Left colon (tissue), 2 donors: ENCODE data around the gene SULT4A1. TPM values are rescaled to one million over a fixed set of nuclear protein-coding genes. Genes with fewer than 3 reads are reported as not detected.

ENCODE experiments used
- ATAC-seq: fragments of 200-7000 bp; cut with Tn5 transposase; one replicate; pipeline ENCODE4 v1.9.1; 2020; ENCODE audit warnings: mild to moderate bottlenecking, moderate library complexity
- DNase-seq, 2 donors: peaks; one replicate each; pipeline ENCODE4 v3.0.0-alpha.2; 2020
- intact Hi-C, 2 donors: fragments of 100-400 bp; cut with DNase I in 1 of 2; cut with micrococcal nuclease in 1 of 2; formaldehyde crosslinking; loops; one replicate each; pipeline versions ENCODE4 v1.11.2 to v1.14.0; 2022; cut with DNase I, micrococcal nuclease
- total RNA-seq, 2 donors: library from RNA; stranded (reverse); fragmentation: NEBNext Ultra II Directional; extraction: Animal tissue kit (Norgen Biotek cat#: 25700); gene quantifications; one replicate each; pipeline ENCODE4 v1.2.1, GENCODE V29; 2021
- donor health status: DM: no; HTN: no; CAD: no.
- donor health status: DM: yes; HTN: yes; CAD: no.

The SULT4A1 gene
- total RNA-seq, 2 donors from 2014 or later = 0.15 to 0.28 TPM

GRCh38 chr22:43889201-43889859, 27.0 kb upstream of the SULT4A1 start:
- no peak for DNase-seq
- no peak for ATAC-seq
- intact Hi-C loops = no loop called here

DNA sequence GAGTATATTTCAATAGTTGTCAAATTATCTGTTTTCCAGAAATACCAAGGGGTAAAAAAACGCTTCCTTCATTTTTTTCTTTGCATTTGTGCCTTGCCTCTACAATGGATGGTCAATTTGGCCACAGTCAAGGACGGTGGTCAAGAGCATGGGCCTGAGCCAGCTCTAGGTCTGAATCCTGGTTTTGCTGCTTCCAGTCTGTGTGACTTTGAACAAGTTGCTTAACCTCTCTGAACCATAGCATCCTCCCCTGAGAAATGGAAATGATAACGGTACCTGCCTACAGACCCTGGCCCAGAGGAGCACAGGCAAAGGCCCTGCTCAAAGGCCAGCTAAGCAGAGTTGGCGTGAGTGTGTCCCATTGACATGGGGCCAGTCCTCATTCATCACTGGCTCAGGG, 26.4 kb upstream of the SULT4A1 start:
- no peak for ATAC-seq
- intact Hi-C loops = no loop called here
- DNase-seq = no peak

GRCh38 chr22:43887391-43887790, 25.1 kb upstream of the SULT4A1 start:
- ATAC-seq (no peak), DNase-seq (no peak)
- intact Hi-C loops = no loop called here

DNA sequence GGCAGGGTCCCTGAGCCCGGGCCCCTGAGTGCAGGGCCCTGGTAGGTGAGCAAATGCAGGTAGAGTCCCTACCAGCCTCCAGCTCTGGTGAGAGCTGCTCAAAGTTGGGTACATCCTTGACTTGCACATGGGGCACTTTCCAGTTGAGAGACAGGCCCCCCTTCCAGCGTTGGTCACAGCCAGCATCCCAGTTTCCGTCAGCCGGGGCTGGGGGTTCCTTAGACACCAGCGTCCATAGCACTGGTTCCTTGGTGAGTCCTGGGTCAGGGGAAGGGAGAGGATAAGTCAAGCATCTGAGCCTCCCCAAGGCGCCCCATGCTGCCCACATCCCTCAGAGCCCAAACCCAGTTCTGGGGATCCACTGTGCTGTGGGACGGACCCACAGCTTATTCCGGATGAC, 23.9 kb upstream of the SULT4A1 start:
- no peak for DNase-seq
- intact Hi-C loops = no loop called here
- ATAC-seq = no peak

GRCh38 chr22:43885786-43886185, 23.5 kb upstream of the SULT4A1 start:
- ATAC-seq = no peak
- DNase-seq = no peak
- intact Hi-C loops = no loop called here

DNA sequence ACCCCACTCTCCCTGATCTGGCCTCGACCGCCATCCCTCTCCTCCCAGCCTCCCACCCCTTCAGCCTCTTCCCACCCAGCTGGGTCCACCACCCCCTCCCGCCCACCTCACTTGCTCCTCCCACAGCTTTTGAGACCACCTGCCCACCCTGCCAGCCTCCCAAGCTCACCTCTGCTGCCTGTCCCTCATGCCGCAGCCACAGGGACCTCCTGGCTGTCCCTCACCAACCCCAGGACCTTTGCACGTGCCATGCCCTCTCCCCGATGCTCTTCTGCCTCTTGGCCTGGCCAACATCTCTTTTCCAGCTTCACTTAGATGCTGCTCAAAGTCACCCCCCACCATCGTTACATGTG, 23.0 kb upstream of the SULT4A1 start:
- DNase-seq (no peak), ATAC-seq (no peak)
- intact Hi-C loops = no loop called here

DNA sequence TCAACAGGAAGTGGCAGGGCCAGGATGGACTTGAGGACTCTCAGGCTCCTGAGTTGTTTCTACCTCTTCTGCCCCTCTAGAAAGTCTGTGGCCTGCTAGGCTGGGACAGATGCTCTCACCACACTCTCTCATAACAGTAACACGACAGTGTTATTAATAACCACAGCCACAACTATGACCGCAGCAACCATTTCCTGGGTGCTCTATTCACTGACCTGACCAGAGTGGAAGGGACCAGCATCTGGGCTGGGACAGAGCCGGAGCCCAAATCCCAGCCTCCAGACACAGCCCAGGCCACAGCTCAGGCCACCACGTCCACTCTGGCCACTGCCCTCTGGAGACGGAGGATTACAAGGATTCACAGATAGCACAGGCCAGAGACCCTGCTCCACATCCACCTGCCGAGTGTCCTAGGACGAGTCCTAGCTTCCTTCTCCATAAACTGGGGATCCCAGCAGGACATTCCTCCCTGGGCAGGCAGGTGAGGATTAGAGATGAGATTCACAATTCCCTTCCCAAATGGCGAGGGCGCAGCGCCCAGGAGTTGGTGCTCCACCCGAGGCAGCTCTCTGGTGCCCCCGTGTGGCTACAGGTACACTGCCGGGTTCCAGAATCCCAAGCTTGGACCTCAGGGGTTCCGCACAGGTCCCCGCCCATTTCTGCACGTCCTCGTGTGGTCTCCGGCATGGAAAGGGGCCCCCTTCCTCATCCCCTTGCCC, 22.4 kb upstream of the SULT4A1 start:
- DNase-seq (peak in 1 of 2 donors; percentile 74), ATAC-seq (peak; percentile 54)
- intact Hi-C loops = no loop called here

- intact Hi-C loops = no loop called here
- DNase-seq (no peak), ATAC-seq (no peak)
Measured at GRCh38 chr22:43883719-43884415, 21.6 kb upstream of the SULT4A1 start.

GRCh38 chr22:43883012-43883661, 20.8 kb upstream of the SULT4A1 start:
- intact Hi-C loops = no loop called here
- ATAC-seq = peak; percentile 66
- peak in 1 of 2 donors; percentile 37 for DNase-seq

DNA sequence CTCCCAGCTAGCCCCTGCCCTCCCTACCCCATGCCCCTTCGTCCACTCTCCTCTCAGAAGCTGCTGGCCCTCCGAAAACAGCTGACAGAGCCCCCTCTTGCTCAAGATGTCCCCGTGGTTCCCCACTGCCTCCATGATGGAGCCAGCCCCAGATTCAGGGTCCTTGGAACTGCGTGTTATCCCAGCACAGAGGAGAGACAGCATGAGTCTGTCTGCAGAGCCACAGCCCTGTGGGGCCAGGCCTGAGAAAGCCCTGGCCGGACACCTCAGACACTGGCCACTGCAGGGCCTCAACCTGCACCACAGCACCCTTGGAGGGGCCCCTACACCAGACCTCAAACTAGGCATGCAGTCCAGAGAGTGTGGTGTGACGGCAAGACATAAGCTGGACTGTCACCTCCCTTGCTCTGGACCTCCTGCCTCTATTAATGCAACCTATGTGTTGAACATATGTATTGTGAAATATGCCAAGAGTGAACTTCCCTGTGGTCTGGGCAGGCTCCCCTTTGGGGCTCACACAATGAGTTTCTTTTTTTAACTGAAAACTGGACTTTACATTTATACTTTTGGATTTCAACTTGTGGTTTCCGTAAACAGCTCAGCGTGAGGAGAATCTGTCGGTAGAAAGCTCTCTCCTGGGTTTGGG, 19.9 kb upstream of the SULT4A1 start:
- DNase-seq (no peak), ATAC-seq (no peak)
- intact Hi-C loops = no loop called here

GRCh38 chr22:43881091-43882061, 19.1 kb upstream of the SULT4A1 start:
- ATAC-seq (no peak), DNase-seq (no peak)
- intact Hi-C loops = no loop called here

DNA sequence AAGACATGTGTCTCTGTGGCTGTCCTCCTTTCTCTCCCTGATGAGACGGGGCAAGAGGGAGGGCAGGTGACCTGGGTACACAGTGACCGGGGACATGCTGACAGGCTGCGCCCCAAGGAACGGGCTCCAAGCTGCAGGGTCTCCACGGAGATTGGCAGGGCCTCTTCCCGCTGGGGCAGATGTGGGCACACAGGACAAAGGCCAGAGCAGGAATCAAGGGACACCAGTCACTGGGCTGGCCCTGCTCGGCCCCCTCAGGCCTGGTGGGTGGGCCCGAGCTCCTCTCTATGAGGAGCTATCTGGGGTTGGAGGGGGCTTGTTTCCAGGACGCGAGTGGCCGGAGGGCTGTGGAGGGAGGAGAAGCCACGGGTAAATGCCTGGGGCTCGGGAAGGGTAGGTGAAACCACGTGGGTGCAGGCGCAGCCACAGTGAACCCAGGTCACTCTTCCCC, 18.3 kb upstream of the SULT4A1 start:
- DNase-seq (no peak), ATAC-seq (no peak)
- intact Hi-C loops = no loop called here

- ATAC-seq (no peak), DNase-seq (no peak)
- intact Hi-C loops = no loop called here
Measured at GRCh38 chr22:43879901-43880540, 17.7 kb upstream of the SULT4A1 start.

DNA sequence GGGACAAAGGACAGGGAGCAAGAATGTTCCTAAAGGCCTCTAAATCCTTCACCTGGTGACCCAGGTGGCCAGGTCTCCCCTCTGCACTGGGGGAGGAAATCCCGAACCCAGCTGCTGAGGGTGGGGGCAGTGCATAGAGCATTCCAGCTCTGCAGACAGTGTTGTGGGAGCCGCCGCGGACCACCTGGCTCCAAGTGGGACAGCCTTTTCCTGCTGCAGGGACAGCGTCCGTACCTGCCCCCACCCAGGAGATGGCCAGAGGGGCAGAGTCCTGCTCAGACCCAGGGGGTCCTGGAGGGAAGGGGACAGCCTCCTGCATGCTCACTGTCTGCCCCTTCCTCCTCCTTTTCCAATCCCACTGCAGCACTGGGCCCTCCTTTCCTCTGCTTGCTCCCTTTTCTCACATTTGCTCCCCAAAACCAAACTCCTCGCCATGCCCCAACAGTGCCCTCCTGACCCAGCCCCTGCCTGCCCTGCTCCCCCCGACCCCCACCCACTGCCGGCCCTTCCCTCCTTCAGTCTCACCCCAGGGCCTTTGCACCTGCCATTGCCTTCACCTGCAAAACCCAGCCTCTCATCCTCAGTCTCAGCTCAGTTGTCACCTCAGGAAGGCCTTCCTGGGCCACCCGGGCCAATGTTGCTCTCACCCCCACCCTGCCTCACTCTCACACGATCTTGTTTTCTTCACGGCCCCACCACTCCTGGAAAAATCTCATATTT, 16.7 kb upstream of the SULT4A1 start:
- no peak for DNase-seq
- intact Hi-C loops = no loop called here
- no peak for ATAC-seq

DNA sequence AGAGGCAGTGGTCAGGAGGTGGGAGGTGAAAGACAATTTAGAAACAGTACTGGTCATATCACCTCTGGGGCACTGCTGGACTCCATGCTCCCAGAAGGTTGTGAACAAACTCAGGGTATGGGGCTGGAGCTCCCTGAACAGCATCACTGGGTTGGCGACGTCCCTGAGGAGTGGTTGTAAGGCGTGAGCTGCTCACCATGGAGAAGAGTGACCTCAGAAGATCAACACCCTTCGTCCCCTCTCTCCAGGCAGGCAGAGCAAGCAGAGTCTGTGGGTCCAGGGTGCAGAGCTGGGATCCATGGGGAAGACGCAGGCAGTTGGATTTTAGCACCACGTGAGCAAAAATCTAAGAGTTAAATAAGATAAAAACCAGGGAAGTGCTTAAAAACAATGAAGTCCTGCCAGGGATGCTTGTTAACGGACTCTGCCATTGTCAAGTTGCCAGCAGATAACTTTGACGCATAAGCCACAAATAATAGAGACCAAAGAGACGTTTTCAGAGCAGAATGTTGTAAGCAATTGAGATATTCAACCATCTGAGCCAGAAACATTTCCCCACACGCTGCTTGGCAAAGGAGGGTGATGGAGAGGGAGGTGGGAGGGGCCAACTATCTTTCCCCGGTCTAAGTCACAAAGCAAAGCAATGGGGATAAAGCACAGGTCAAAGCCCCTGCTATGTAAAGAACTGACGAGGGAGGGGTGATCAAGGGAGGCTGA, 15.9 kb upstream of the SULT4A1 start:
- intact Hi-C loops = no loop called here
- no peak for DNase-seq

GRCh38 chr22:43876866-43877509, 14.7 kb upstream of the SULT4A1 start:
- ATAC-seq = no peak
- intact Hi-C loops = no loop called here
- DNase-seq = no peak

More for the DNA sequence above, 15.9 kb upstream of the SULT4A1 start:
- no peak for ATAC-seq
